ENCODE results near the gene PTPRM. TPM values are rescaled to one million over a fixed set of nuclear protein-coding genes. Genes with fewer than 3 reads are reported as not detected.

The PTPRM gene
- total and polyA plus RNA-seq, 2 of the 4 experiments (the other 2 are of a cell fraction) = 28.3 to 51.2 TPM

DNA sequence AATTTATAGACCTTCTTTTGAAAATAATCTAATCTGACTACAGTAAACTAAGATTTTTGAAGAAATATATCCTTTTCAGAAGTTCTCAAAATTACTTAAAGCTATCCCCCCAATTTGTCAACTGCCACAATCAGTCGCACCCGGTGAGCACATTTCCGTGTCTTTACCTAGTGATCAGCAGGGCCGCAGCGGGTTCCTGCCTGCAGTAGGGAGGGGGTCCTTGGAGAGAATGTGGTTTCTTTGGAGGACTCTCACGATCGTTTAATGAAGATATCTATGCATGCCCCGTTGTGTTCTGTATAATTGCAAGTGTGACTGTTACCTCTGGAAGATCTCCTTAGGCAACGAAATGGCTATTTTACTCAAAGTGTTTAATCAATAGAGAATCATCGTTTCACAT is 790.2 kb downstream of the PTPRM start:
- H3K23ac ChIP-seq (ENCODE audit: low read depth, low read length) = no peak overlapping the region
- no peaks in the 10 kb centered on the region for H3K27me3 ChIP-seq (ENCODE audit: control insufficient read depth, insufficient read depth, low read length)
- in situ Hi-C loops (cut with MboI; ENCODE audit: low sequenced_read_pairs) = no loop called here
- no peak overlapping the region for H3K27ac ChIP-seq (ENCODE audit: insufficient read depth, low read length)
- H2AK5ac ChIP-seq (ENCODE audit: low read depth, low read length) = no peak overlapping the region
- H2BK5ac ChIP-seq (ENCODE audit: low read depth, low read length, poor library complexity, severe bottlenecking) = no peak overlapping the region
- no peak overlapping the region for H4K91ac ChIP-seq (ENCODE audit: insufficient read depth, low read depth, low read length)
- no peak overlapping the region for H3K4ac ChIP-seq (ENCODE audit: low read depth, low read length)
- no peak for ATAC-seq (ENCODE audit: low read depth)
- no CpG with 5 or more reads among the region's 10 CpGs for WGBS, 2 experiments (ENCODE audit: extremely low coverage in 2 of 2, insufficient read length in 1 of 2)
- ChIA-PET POLR2A (ENCODE audit: unreplicated experiment) (no interaction called here), CTCF (no interaction called here)
- no peak overlapping the region for H3K18ac ChIP-seq (ENCODE audit: low read depth, low read length)
- H3K36me3 ChIP-seq (ENCODE audit: control insufficient read depth, insufficient read depth, low read length) = no peaks in the 10 kb centered on the region
- no peaks in the 10 kb centered on the region for H3K9me1 ChIP-seq (ENCODE audit: insufficient read depth, low read length)
- intact Hi-C loops (cut with micrococcal nuclease) = no loop called here
- H3K4me2 ChIP-seq (ENCODE audit: low read depth, low read length) = no peak overlapping the region
- no peak overlapping the region for H2AFZ ChIP-seq (replicated peaks; ENCODE audit: low read length, poor library complexity)
- H4K5ac ChIP-seq (ENCODE audit: low read depth, low read length) = no peak overlapping the region
- TF ChIP-seq MAZ (IDR thresholded peaks at IDR 0.05; ENCODE audit: borderline replicate concordance, low read depth, low read length) (no peak), CEBPB (IDR thresholded peaks at IDR 0.05; ENCODE audit: low read depth, low read length) (no peak), FOS (IDR thresholded peaks at IDR 0.05; ENCODE audit: low read depth, low read length) (no peak), MAFK (IDR thresholded peaks at IDR 0.05; ENCODE audit: low read depth, low read length) (no peak), RAD21 (IDR thresholded peaks at IDR 0.05; ENCODE audit: low read length) (no peak), SMC3 (IDR thresholded peaks at IDR 0.05; ENCODE audit: low read depth, low read length) (no peak), RFX5 (IDR thresholded peaks at IDR 0.05; ENCODE audit: low read depth, low read length) (no peak), POLR2A (IDR thresholded peaks at IDR 0.05; ENCODE audit: low read depth, low read length) (no peak), BHLHE40 (IDR thresholded peaks at IDR 0.05; ENCODE audit: low read depth, low read length) (no peak), RCOR1 (IDR thresholded peaks at IDR 0.05; ENCODE audit: insufficient replicate concordance, low read length) (no peak), NFE2L2 (IDR thresholded peaks at IDR 0.05; ENCODE audit: low read depth, low read length) (no peak), MXI1 (IDR thresholded peaks at IDR 0.05; ENCODE audit: borderline replicate concordance, low read depth, low read length) (no peak), CHD1 (IDR thresholded peaks at IDR 0.05; ENCODE audit: low read depth, low read length) (no peak)
- TF ChIP-seq, protein P1, sequence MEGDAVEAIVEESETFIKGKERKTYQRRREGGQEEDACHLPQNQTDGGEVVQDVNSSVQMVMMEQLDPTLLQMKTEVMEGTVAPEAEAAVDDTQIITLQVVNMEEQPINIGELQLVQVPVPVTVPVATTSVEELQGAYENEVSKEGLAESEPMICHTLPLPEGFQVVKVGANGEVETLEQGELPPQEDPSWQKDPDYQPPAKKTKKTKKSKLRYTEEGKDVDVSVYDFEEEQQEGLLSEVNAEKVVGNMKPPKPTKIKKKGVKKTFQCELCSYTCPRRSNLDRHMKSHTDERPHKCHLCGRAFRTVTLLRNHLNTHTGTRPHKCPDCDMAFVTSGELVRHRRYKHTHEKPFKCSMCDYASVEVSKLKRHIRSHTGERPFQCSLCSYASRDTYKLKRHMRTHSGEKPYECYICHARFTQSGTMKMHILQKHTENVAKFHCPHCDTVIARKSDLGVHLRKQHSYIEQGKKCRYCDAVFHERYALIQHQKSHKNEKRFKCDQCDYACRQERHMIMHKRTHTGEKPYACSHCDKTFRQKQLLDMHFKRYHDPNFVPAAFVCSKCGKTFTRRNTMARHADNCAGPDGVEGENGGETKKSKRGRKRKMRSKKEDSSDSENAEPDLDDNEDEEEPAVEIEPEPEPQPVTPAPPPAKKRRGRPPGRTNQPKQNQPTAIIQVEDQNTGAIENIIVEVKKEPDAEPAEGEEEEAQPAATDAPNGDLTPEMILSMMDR (conservative IDR thresholded peaks at IDR 0.05; ENCODE audit: low read depth, low read length) = no peak
- TF ChIP-seq, protein P2, sequence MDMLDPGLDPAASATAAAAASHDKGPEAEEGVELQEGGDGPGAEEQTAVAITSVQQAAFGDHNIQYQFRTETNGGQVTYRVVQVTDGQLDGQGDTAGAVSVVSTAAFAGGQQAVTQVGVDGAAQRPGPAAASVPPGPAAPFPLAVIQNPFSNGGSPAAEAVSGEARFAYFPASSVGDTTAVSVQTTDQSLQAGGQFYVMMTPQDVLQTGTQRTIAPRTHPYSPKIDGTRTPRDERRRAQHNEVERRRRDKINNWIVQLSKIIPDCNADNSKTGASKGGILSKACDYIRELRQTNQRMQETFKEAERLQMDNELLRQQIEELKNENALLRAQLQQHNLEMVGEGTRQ (IDR thresholded peaks at IDR 0.05; ENCODE audit: low read depth, low read length) = no peak
- TF ChIP-seq, protein P3, sequence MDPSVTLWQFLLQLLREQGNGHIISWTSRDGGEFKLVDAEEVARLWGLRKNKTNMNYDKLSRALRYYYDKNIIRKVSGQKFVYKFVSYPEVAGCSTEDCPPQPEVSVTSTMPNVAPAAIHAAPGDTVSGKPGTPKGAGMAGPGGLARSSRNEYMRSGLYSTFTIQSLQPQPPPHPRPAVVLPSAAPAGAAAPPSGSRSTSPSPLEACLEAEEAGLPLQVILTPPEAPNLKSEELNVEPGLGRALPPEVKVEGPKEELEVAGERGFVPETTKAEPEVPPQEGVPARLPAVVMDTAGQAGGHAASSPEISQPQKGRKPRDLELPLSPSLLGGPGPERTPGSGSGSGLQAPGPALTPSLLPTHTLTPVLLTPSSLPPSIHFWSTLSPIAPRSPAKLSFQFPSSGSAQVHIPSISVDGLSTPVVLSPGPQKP (IDR thresholded peaks at IDR 0.05; ENCODE audit: borderline replicate concordance, low read depth, low read length) = no peak
- dilution Hi-C loops (cut with HindIII; ENCODE audit: low sequenced_read_pairs, unreplicated experiment) = no loop called here
- no peak for DNase-seq
- BruUV-seq (replicated peaks) = no TSS peak
- H2BK15ac ChIP-seq (ENCODE audit: low read depth, low read length) = no peak overlapping the region
- H2AK9ac ChIP-seq (replicated peaks; ENCODE audit: low read depth, low read length, poor library complexity) = no peak overlapping the region
- H3K9me3 ChIP-seq (ENCODE audit: control insufficient read depth, insufficient read depth, low read length) = no peaks in the 10 kb centered on the region
- H3K14ac ChIP-seq (replicated peaks; ENCODE audit: low read depth, low read length) = no peak overlapping the region
- no peak overlapping the region for H3K9ac ChIP-seq (ENCODE audit: low read depth, low read length)
- H2BK120ac ChIP-seq (ENCODE audit: low read depth, low read length) = no peak overlapping the region
- no peak overlapping the region for H2BK20ac ChIP-seq (ENCODE audit: low read depth, low read length)
- H4K20me1 ChIP-seq (ENCODE audit: insufficient read depth, low read length) = no peaks in the 10 kb centered on the region
- no peak overlapping the region for H3K4me3 ChIP-seq (ENCODE audit: insufficient read depth, low read depth, low read length)
- H3K4me1 ChIP-seq (ENCODE audit: control insufficient read depth, insufficient read depth, low read length) = no peaks in the 10 kb centered on the region
- no peaks in the 10 kb centered on the region for H3K79me1 ChIP-seq (ENCODE audit: low read depth in 1 of 2, low read length in 2 of 2)
- no peak overlapping the region for H4K8ac ChIP-seq (ENCODE audit: low read depth in 2 of 2, low read length in 2 of 2)
- no peak overlapping the region for H3K56ac ChIP-seq (ENCODE audit: extremely low read depth, insufficient read depth, low read length)
